Measurements from ENCODE around the gene ADGRA3. TPM values are rescaled to one million over a fixed set of nuclear protein-coding genes. Genes with fewer than 3 reads are reported as not detected.

Gene ADGRA3
- total and polyA plus RNA-seq, 5 donors, result 15.6 to 40.4 (median 29.6) TPM

- WGBS, result 94% methylated on average over 2 of the region's 2 CpGs
- intact Hi-C loops (cut with DNase I), result no loop called here
- H3K4me1 ChIP-seq (ENCODE audit: control insufficient read depth, insufficient read depth, low read length), result no peaks in the 10 kb centered on the region
- H3K9me3 ChIP-seq (ENCODE audit: control insufficient read depth, low read length), result no peaks in the 10 kb centered on the region
- H3K27ac ChIP-seq (ENCODE audit: low read length), result no peak overlapping the region
- DNase-seq (no peak), ATAC-seq (no peak)
- no peak overlapping the region for H3K4me3 ChIP-seq (ENCODE audit: low read length)
- H3K27me3 ChIP-seq (ENCODE audit: control insufficient read depth, insufficient read depth), result no peaks in the 10 kb centered on the region
These were observed 22.9 kb downstream of the ADGRA3 start for GRCh38 chr4:22492987-22493386.

- DNase-seq (no peak), ATAC-seq (no peak)
- WGBS, result 90% methylated on average over 6 of the region's 6 CpGs
- H3K4me3 ChIP-seq (ENCODE audit: low read length), result no peak overlapping the region
- no peaks in the 10 kb centered on the region for H3K9me3 ChIP-seq (ENCODE audit: control insufficient read depth, low read length)
- intact Hi-C loops (cut with DNase I), result no loop called here
- peaks cover 3% of the 10 kb centered on the region for H3K4me1 ChIP-seq (ENCODE audit: control insufficient read depth, insufficient read depth, low read length)
- no peaks in the 10 kb centered on the region for H3K27me3 ChIP-seq (ENCODE audit: control insufficient read depth, insufficient read depth)
- no peak overlapping the region for H3K27ac ChIP-seq (ENCODE audit: low read length)
These were observed 23.9 kb downstream of the ADGRA3 start for GRCh38 chr4:22491939-22492338.

GRCh38 chr4:22490718-22491315 is 25.0 kb downstream of the ADGRA3 start:
- no peak for DNase-seq
- Histone ChIP-seq H3K4me1 (ENCODE audit: control insufficient read depth, insufficient read depth, low read length) (peaks cover 3% of the 10 kb centered on the region), H3K27me3 (ENCODE audit: control insufficient read depth, insufficient read depth) (no peaks in the 10 kb centered on the region), H3K27ac (ENCODE audit: low read length) (no peak overlapping the region), H3K4me3 (ENCODE audit: low read length) (no peak overlapping the region), H3K9me3 (ENCODE audit: control insufficient read depth, low read length) (no peaks in the 10 kb centered on the region)
- WGBS, result 65% methylated on average over 5 of the region's 5 CpGs
- peak in 1 of 2 donors; percentile 31 for ATAC-seq
- intact Hi-C loops (cut with DNase I), result no loop called here

GRCh38 chr4:22488106-22488505 is 27.8 kb downstream of the ADGRA3 start:
- Histone ChIP-seq H3K4me3 (ENCODE audit: low read length) (no peak overlapping the region), H3K4me1 (ENCODE audit: control insufficient read depth, insufficient read depth, low read length) (peaks cover 3% of the 10 kb centered on the region), H3K9me3 (ENCODE audit: control insufficient read depth, low read length) (no peaks in the 10 kb centered on the region), H3K27me3 (ENCODE audit: control insufficient read depth, insufficient read depth) (no peaks in the 10 kb centered on the region), H3K27ac (ENCODE audit: low read length) (no peak overlapping the region)
- no peak for ATAC-seq
- no peak for DNase-seq
- WGBS, result 95% methylated on average over 1 of the region's 1 CpG
- intact Hi-C loops (cut with DNase I), result no loop called here

GRCh38 chr4:22487328-22487727 is 28.5 kb downstream of the ADGRA3 start:
- no peaks in the 10 kb centered on the region for H3K27me3 ChIP-seq (ENCODE audit: control insufficient read depth, insufficient read depth)
- H3K27ac ChIP-seq (ENCODE audit: low read length), result no peak overlapping the region
- WGBS, result 84% methylated on average over 5 of the region's 5 CpGs
- intact Hi-C loops (cut with DNase I), result no loop called here
- peaks cover 3% of the 10 kb centered on the region for H3K4me1 ChIP-seq (ENCODE audit: control insufficient read depth, insufficient read depth, low read length)
- no peaks in the 10 kb centered on the region for H3K9me3 ChIP-seq (ENCODE audit: control insufficient read depth, low read length)
- no peak for DNase-seq
- ATAC-seq, result no peak
- H3K4me3 ChIP-seq (ENCODE audit: low read length), result no peak overlapping the region

GRCh38 chr4:22486276-22486675 is 29.6 kb downstream of the ADGRA3 start:
- Histone ChIP-seq H3K4me3 (ENCODE audit: low read length) (no peak overlapping the region), H3K27me3 (ENCODE audit: control insufficient read depth, insufficient read depth) (no peaks in the 10 kb centered on the region), H3K4me1 (ENCODE audit: control insufficient read depth, insufficient read depth, low read length) (peaks cover 3% of the 10 kb centered on the region), H3K27ac (ENCODE audit: low read length) (no peak overlapping the region), H3K9me3 (ENCODE audit: control insufficient read depth, low read length) (no peaks in the 10 kb centered on the region)
- DNase-seq (no peak), ATAC-seq (no peak)
- 79% methylated on average over 4 of the region's 4 CpGs for WGBS
- intact Hi-C loops (cut with DNase I), result no loop called here

GRCh38 chr4:22485737-22486136 is 30.1 kb downstream of the ADGRA3 start:
- Histone ChIP-seq H3K4me1 (ENCODE audit: control insufficient read depth, insufficient read depth, low read length) (peaks cover 3% of the 10 kb centered on the region), H3K27ac (ENCODE audit: low read length) (no peak overlapping the region), H3K4me3 (ENCODE audit: low read length) (no peak overlapping the region), H3K9me3 (ENCODE audit: control insufficient read depth, low read length) (no peaks in the 10 kb centered on the region), H3K27me3 (ENCODE audit: control insufficient read depth, insufficient read depth) (no peaks in the 10 kb centered on the region)
- ATAC-seq, result no peak
- intact Hi-C loops (cut with DNase I), result no loop called here
- WGBS, result 62% methylated on average over 4 of the region's 4 CpGs
- no peak for DNase-seq

GRCh38 chr4:22483551-22483981 is 32.3 kb downstream of the ADGRA3 start:
- H3K4me1 ChIP-seq (ENCODE audit: control insufficient read depth, insufficient read depth, low read length), result peaks cover 3% of the 10 kb centered on the region
- H3K4me3 ChIP-seq (ENCODE audit: low read length), result no peak overlapping the region
- ATAC-seq, result no peak
- no peak for DNase-seq
- 42% methylated on average over 1 of the region's 1 CpG for WGBS
- no peaks in the 10 kb centered on the region for H3K27me3 ChIP-seq (ENCODE audit: control insufficient read depth, insufficient read depth)
- H3K27ac ChIP-seq (ENCODE audit: low read length), result no peak overlapping the region
- intact Hi-C loops (cut with DNase I), result no loop called here
- H3K9me3 ChIP-seq (ENCODE audit: control insufficient read depth, low read length), result no peaks in the 10 kb centered on the region

GRCh38 chr4:22482250-22483127 is 33.4 kb downstream of the ADGRA3 start:
- ATAC-seq, result peak in 1 of 2 donors; percentile 45
- Histone ChIP-seq H3K27ac (ENCODE audit: low read length) (peak overlapping the region; percentile 13), H3K4me3 (ENCODE audit: low read length) (no peak overlapping the region), H3K27me3 (ENCODE audit: control insufficient read depth, insufficient read depth) (no peaks in the 10 kb centered on the region), H3K4me1 (ENCODE audit: control insufficient read depth, insufficient read depth, low read length) (peaks cover 3% of the 10 kb centered on the region), H3K9me3 (ENCODE audit: control insufficient read depth, low read length) (no peaks in the 10 kb centered on the region)
- 70% methylated on average over 3 of the region's 3 CpGs for WGBS
- DNase-seq, result no peak
- intact Hi-C loops (cut with DNase I), result no loop called here

GRCh38 chr4:22480675-22481327 is 35.1 kb downstream of the ADGRA3 start:
- no peak for ATAC-seq
- no peak overlapping the region for H3K27ac ChIP-seq (ENCODE audit: low read length)
- 74% methylated on average over 2 of the region's 2 CpGs for WGBS

GRCh38 chr4:22478426-22478825 is 37.4 kb downstream of the ADGRA3 start:
- intact Hi-C loops (cut with DNase I), result no loop called here
- Histone ChIP-seq H3K4me3 (ENCODE audit: low read length) (no peak overlapping the region), H3K27me3 (ENCODE audit: control insufficient read depth, insufficient read depth) (no peaks in the 10 kb centered on the region), H3K4me1 (ENCODE audit: control insufficient read depth, insufficient read depth, low read length) (no peaks in the 10 kb centered on the region), H3K27ac (ENCODE audit: low read length) (no peak overlapping the region), H3K9me3 (ENCODE audit: control insufficient read depth, low read length) (no peaks in the 10 kb centered on the region)
- ATAC-seq, result no peak
- 38% methylated on average over 2 of the region's 2 CpGs for WGBS
- DNase-seq, result no peak

More at GRCh38 chr4:22480675-22481327, 35.1 kb downstream of the ADGRA3 start:
- intact Hi-C loops (cut with DNase I), result no loop called here
- Histone ChIP-seq H3K27me3 (ENCODE audit: control insufficient read depth, insufficient read depth) (no peaks in the 10 kb centered on the region), H3K9me3 (ENCODE audit: control insufficient read depth, low read length) (no peaks in the 10 kb centered on the region), H3K4me1 (ENCODE audit: control insufficient read depth, insufficient read depth, low read length) (no peaks in the 10 kb centered on the region), H3K4me3 (ENCODE audit: low read length) (no peak overlapping the region)
- no peak for DNase-seq

Measured in right cardiac atrium (tissue), 5 donors.